ENCODE data around the gene NCS1. TPM values are rescaled to one million over a fixed set of nuclear protein-coding genes. Genes with fewer than 3 reads are reported as not detected.

The NCS1 gene
- total and polyA plus RNA-seq, 9 of the 15 experiments (the other 6 are each of a cell fraction or from before 2014, with no cell fraction given), result 0.28 to 27.0 (median 9.6) TPM

GRCh38 chr9:130150779-130151382 lies 21.3 kb upstream of the NCS1 start (continued):
- no peak for TF ChIP-seq CHD7 (IDR thresholded peaks at IDR 0.05; ENCODE audit: low read depth, low read length)
- TF ChIP-seq, protein P1, sequence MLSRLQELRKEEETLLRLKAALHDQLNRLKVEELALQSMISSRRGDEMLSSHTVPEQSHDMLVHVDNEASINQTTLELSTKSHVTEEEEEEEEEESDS (CRISPR knock-in tag; IDR thresholded peaks at IDR 0.05), result peak; percentile 65
- no peak for TF ChIP-seq CHD1 (IDR thresholded peaks at IDR 0.05; ENCODE audit: low read length)
- TF ChIP-seq BDP1 (IDR thresholded peaks at IDR 0.05; ENCODE audit: insufficient read depth, insufficient read length), result no peak
- TF ChIP-seq TAL1 (IDR thresholded peaks at IDR 0.05), result peak; percentile 28; the same call in 1 of the 2 replicates
- no peak for TF ChIP-seq ELF2 (CRISPR knock-in tag; IDR thresholded peaks at IDR 0.05)
- TF ChIP-seq ZHX1 (conservative IDR thresholded peaks at IDR 0.05; ENCODE audit: low read length), result no peak
- peak in 1 of 2 experiments; percentile 98; a peak in 2 of 4 replicates for TF ChIP-seq ZNF639 (CRISPR knock-in tag; conservative IDR thresholded peaks at IDR 0.05 in 1 of 2, IDR thresholded peaks at IDR 0.05 in 1 of 2)
- peak; percentile 89 for TF ChIP-seq ZNF586 (CRISPR knock-in tag; conservative IDR thresholded peaks at IDR 0.05)
- peak; percentile 36; the same call in 1 of the 2 replicates for TF ChIP-seq ZNF507 (tag; conservative IDR thresholded peaks at IDR 0.05)
- TF ChIP-seq MCM3 (IDR thresholded peaks at IDR 0.05), result no peak

Data from K562 (cell line).